NAMALWA (cell line): Measurements from ENCODE around the gene FGFBP2.
"Not testable (repeated sequence)": the region's sequence is repeated elsewhere in the genome, so short reads cannot be mapped to it uniquely, and the experiment has no call there.

Source experiments
- DNase-seq: peaks from one replicate; pipeline ENCODE4 v3.0.0-alpha.2; 2015; ENCODE audit warnings: low spot score

Gene FGFBP2

GRCh38 chr4:15930314-15930713 is 32.7 kb downstream of the FGFBP2 start:
- DNase-seq, result no peak

- DNase-seq, result no peak
Measured at GRCh38 chr4:15929540-15929939, 33.4 kb downstream of the FGFBP2 start.

GRCh38 chr4:15928883-15929282 is 34.1 kb downstream of the FGFBP2 start:
- no peak for DNase-seq

- DNase-seq, result no peak
Measured at GRCh38 chr4:15926486-15926885, 36.5 kb downstream of the FGFBP2 start.

DNA sequence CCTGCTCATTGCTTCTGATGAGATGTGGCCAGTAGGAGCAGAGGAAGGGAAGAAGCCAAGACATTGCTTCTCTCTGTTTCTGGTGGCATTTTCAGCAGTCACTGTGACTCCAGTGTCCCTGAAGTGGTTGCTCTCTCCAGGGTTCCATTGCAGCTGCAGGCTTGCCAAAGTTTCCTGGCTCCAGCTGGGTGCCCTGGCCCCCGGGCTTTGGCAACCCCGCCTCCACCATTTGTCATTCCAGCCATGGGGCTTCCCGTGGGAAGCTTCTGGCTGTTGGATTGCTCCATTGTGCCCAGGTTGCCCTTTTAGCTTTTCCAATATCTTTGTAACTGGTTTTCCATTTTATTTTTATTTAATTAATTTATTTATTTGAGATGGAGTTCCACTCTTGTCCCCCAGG is 37.1 kb downstream of the FGFBP2 start:
- DNase-seq, result no peak

- DNase-seq, result no peak
Measured at GRCh38 chr4:15921592-15921932, 41.4 kb downstream of the FGFBP2 start.

DNA sequence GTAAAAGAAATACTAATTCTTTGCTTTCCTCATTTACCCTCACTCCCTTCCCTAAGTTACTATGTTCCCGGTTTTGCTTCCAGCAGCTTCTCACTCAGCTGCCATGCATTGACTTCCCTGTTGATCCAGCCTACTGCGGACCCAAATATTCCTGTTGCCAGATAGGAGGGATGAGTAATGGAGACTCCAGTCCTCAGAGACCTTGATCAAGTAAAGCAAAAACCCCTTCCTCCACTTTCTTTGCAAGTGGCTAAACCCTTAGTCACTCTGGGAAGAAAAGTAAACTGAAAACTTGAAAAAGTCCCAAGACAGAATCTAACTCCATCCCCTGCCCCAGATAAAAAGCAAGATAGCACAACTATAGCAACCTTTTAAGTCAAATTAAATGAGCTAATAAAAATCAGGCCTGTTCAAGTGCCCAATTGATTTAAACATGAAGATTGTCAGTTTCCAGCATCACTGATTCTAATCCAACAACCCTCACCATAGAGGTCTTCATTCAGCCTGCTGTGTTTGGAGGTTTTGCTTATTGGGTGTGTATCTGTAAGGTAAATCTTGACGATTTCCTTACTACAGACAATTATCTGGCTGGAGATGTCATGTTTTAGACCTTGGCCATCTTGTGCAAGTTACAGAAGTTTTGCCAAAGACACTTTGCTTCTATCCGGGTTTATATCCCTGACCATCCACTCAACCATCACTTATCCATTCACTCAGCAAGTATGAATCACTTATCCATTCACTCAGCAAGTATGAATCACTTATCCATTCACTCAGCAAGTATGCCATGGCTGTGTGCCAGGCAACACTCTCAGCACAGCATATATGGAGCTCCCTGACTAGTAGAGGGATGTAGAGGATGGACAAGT is 42.0 kb downstream of the FGFBP2 start:
- DNase-seq, result no peak

DNA sequence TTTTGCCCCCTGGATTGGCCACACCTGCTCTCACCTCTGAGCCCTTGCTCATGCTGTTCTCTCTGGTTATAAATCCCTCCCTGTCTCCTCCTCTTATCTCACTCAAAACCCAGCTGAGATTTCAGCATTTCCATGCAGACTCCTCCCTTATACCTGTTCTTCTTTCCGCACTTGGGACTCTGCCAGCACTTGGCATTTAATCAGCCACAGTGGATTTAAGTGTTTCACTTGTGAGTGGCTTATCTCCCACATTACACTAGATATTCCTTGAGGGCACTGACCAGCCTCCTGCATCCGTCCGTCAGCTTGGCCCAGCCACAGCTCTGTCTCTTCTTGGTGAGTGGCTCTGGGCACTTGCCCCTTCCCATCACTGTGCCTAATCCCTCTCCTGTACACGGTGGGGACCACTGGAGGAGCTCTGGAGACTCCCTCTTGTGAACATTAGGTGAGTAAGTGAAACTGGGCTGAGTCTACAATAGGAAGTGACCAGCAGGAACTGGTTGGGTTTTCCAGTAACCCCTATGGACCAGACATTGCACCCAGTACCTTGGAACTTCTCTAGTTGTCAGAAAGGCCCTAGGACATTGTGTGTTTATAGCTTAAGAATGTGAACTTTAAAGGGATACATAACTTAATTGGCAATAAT is 44.4 kb downstream of the FGFBP2 start:
- no peak for DNase-seq

DNA sequence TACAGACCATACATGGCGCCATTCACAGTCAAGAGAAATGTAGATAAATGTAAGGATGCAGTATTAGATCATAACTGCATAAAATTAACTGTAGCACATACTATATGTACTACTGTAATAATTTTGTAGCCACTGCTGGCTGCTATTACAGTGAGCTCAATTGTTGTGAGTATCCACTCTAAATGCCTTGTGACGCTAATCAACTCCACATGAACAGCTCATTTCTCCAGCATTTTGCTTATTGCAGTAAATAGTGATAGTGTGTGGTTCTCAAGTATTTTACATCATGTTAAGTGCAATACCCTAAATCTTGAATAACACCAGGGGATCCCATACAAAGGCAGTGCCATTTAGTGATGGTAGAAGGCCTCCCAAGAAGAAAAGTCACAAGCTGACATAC is 45.7 kb downstream of the FGFBP2 start:
- no peak for DNase-seq

DNA sequence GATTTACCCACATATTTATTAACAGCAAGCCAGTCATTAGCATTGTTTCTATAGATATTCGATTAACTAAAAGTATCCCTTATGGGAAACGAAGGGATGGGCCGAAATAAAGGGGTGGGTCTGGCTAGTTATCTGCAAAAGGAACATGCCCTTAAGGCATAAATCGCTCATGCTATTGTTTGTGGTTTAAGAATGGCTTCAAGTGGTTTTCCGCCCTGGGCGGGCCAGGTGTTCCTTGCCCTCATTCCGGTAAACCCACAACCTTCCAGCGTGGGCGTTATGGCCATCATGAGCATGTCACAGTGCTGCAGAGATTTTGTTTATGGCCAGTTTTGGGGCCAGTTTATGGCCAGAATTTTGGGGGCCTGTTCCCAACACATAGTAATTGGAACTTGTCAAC is 46.6 kb downstream of the FGFBP2 start:
- not testable (repeated sequence) for DNase-seq

- no peak for DNase-seq
Measured at GRCh38 chr4:15914736-15915135, 48.2 kb downstream of the FGFBP2 start.

- no peak for DNase-seq
Measured at GRCh38 chr4:15914291-15914690, 48.7 kb downstream of the FGFBP2 start.

GRCh38 chr4:15913631-15913970 is 49.4 kb downstream of the FGFBP2 start:
- no peak for DNase-seq

DNA sequence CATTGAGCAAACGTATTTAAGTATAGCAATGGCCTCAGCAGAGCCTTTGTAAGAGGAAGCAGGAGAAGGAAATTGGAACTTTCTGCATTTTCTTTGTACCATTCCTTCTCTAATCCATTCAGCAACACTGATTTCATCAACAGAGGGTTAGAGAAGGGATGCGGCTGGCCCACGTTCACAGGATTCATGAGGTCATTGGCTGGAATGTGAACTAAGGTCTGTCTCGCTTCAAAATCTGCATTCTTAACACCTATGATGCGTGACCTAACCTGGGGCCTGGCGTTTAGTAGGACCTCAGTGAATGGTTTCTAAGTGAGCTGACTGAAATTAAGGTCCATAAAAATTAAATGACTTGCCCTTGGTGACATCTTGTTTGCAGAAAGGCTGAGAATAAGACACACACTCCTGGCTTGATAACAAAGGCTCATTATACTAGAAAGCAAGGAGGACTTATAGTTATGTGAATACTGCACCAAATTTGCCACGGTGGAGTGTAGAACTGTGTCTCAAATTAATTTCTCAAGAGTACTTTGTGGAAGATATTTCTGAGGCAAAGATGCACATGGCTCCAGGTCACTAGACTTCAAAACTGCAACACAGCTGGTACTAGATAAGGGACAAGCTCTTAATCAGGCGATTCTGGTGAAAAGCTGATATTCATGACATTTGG is 49.9 kb downstream of the FGFBP2 start:
- DNase-seq, result no peak

DNA sequence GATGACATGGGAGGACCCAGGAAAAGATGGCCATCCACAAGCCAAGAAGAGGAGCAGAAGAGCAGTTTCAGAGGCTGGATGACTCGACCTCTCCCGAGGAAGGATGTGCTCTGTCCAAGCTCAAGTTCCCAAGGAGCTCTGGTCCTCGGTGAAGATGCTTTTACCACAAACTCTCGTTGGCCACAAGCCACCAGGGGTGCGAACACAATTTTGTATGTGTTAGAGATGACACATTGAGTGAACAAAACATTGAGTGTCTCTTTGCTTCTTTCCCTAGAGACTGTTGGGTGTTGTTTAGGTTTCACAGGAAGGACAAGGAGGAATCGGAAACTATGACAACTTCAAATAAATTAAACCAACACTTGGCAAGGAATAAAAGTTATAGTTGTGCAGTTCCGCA is 50.7 kb downstream of the FGFBP2 start:
- no peak for DNase-seq
